ENCODE measurements around the gene CAPN12. TPM values are rescaled to one million over a fixed set of nuclear protein-coding genes. Genes with fewer than 3 reads are reported as not detected.

The CAPN12 gene
- total and polyA plus RNA-seq, 12 donors, result 0.39 to 23.1 (median 3.7) TPM; not detected in 1

DNA sequence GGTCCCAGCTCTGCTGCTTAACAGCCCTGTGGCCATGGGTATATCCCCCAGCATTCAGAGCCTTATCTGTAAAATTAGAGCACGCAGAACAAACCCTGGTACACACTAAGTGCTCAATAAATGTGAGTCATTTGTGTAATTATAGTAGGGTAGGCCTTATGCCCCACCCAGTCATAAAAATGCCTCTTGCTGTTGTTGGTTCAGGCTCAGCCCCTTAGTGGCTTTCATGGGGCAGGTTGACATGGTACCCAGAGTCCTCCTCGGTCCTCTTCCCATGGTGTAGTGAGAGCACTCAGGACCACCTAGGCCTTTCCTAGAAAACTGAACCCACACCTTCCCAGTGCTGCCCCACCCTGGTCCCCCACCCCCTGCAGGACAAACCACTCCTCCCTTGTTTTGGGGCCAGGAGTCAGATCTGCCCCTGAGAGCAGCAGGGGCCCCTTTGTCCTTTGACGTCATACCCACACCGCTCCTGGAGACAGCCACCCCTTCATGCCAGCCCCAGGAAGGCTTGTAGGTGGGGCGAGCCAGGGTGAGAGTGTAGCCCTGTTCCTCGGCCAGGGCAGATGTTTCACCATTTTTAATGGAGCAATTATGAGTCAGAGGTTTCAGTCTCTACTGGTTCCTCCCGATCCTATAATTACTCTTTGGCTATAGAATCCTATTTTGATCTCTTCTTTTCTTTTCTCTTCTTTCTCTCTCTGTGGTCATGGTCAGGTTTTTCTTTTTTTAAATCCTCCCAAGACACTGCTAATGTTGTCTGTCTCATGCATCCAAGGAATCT, 60.0 kb downstream of the CAPN12 start:
- Histone ChIP-seq H3K36me3 (replicated peaks in 1 of 2) (no peaks in the 10 kb centered on the region), H3K27ac (peak overlapping the region; percentile 86 to 97 (median 96)), H3K4me1 (replicated peaks in 1 of 2) (peaks cover 69 to 87% of the 10 kb centered on the region in 2 donors), H3K4me3 (no peak overlapping the region), H3K9me3 (replicated peaks in 1 of 3) (no peaks in the 10 kb centered on the region), H3K27me3 (no peaks in the 10 kb centered on the region)
- peak; percentile 75 to 93 (median 87) for DNase-seq
- peak in 1 of 2 donors; percentile 42 for TF ChIP-seq POLR2A (IDR thresholded peaks at IDR 0.05)
- TF ChIP-seq, protein P1, sequence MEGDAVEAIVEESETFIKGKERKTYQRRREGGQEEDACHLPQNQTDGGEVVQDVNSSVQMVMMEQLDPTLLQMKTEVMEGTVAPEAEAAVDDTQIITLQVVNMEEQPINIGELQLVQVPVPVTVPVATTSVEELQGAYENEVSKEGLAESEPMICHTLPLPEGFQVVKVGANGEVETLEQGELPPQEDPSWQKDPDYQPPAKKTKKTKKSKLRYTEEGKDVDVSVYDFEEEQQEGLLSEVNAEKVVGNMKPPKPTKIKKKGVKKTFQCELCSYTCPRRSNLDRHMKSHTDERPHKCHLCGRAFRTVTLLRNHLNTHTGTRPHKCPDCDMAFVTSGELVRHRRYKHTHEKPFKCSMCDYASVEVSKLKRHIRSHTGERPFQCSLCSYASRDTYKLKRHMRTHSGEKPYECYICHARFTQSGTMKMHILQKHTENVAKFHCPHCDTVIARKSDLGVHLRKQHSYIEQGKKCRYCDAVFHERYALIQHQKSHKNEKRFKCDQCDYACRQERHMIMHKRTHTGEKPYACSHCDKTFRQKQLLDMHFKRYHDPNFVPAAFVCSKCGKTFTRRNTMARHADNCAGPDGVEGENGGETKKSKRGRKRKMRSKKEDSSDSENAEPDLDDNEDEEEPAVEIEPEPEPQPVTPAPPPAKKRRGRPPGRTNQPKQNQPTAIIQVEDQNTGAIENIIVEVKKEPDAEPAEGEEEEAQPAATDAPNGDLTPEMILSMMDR (IDR thresholded peaks at IDR 0.05), result no peak
- intact Hi-C loops (cut with DNase I), result no loop called here
- 18 to 33% (median 29%) methylated on average over 6 to 7 of the region's 7 CpGs for WGBS, 4 donors

DNA sequence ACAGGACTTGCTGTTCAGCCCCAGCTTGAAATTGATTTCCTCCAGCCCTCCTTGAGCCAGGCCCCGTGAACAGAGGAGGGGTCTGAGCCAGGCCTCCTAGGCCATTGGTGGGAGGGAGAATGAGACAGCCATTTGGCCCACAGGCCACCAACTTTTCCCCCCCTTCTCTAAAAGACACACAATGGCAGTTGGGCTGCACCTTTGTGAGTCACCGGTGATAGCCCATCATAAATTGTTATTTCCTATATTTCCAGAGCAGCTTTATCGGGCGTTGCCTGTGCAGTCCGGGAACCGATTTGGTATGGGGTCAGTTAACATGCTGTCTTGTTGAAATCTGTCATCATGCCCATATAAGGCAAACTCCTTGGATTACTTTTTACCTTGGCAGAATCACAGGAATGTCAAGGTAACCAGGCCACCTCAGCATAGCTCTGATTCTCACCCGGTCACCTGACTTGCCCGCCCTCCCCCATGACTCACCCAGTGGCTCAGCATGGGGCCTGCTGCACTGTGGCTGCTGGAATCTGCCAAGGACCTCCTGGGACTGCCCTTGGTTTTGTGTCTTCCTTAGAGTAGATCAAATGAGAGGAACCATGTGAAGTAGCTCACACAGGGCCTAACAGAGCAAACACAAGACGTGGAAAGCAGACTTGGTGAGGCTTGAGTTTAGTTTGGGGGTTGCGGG, 60.7 kb downstream of the CAPN12 start:
- Histone ChIP-seq H3K4me1 (replicated peaks in 1 of 2) (peaks cover 65 to 80% of the 10 kb centered on the region in 2 donors), H3K36me3 (replicated peaks in 1 of 2) (no peaks in the 10 kb centered on the region), H3K9me3 (replicated peaks in 1 of 3) (no peaks in the 10 kb centered on the region), H3K27me3 (no peaks in the 10 kb centered on the region), H3K27ac (peak overlapping the region; percentile 86 to 97 (median 96)), H3K4me3 (no peak overlapping the region)
- 21 to 25% (median 23%) methylated on average over 9 to 10 of the region's 10 CpGs for WGBS, 4 donors
- TF ChIP-seq POLR2A (IDR thresholded peaks at IDR 0.05), result peak; percentile 20 to 80
- TF ChIP-seq, protein P1 (IDR thresholded peaks at IDR 0.05), result no peak
- intact Hi-C loops (cut with DNase I), result no loop called here
- peak; percentile 91 to 99 (median 97) for DNase-seq

DNA sequence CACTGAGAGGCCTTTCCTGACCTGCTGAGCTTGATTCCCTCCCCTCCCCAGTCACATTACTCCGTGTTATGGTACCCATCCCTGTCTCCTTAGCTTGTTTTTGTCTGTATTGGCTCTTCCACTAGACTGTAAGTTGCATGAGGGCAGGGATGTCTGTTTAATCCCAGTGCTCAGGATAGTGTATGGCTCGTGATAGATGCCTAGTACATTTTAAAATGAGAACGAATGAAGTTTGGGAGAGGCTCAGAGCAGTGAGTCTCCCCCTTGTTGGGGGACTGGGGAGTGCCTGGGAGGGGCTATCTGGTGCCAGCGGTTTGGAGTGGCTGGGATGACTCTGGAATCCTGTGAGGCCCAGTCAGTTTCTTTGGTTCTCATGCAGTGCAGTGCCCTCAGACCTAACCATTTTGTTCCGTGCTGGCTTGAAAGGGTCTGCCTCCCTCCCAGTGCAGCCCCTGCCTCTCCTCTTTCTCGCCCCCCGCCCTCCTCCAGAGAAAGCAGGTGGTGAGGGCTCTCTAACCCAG, 61.3 kb downstream of the CAPN12 start:
- intact Hi-C loops (cut with DNase I), result no loop called here
- TF ChIP-seq, protein P1 (IDR thresholded peaks at IDR 0.05), result no peak
- TF ChIP-seq POLR2A (IDR thresholded peaks at IDR 0.05), result no peak
- peak overlapping the region; percentile 86 to 97 (median 96) for H3K27ac ChIP-seq
- no peak for DNase-seq
- no peaks in the 10 kb centered on the region for H3K36me3 ChIP-seq (replicated peaks in 1 of 2)
- H3K9me3 ChIP-seq (replicated peaks in 1 of 3), result no peaks in the 10 kb centered on the region
- H3K4me3 ChIP-seq, result no peak overlapping the region
- H3K27me3 ChIP-seq, result no peaks in the 10 kb centered on the region
- WGBS, 4 donors, result 74 to 91% (median 75%) methylated on average over 4 to 7 of the region's 7 CpGs
- H3K4me1 ChIP-seq (replicated peaks in 1 of 2), result peaks cover 59 to 74% of the 10 kb centered on the region in 2 donors

DNA sequence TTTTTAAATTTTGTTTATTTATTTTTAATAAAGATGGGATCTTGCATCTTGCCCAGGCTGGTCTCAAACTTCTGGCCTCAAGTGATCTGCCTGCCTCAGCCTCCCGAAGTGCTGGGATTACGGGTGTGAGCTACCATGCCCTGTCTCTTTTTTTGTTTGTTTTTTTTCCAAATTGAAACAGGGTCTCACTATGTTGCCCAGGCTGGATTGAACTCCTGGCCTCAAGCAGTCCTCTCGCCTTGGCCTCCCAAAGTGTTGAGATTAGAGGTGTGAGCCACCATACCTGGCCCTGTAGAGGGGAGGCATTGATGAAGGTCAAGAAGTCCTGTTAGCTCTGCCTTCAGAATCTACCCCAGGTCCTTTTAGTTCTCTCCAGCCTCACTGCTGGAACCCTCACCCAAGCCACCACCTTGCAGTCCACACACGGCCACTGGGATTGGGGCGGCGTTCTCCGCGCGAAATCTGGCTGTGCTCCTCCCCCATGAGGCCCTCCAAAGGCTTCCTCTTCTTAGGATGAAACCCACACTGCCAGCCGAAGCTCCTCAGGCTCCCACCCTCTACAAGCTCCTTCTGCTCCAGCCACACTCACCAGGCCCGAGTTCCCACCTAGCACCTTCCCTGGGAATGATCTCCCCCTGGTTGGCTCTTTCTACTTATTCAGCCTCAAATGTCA, 61.9 kb downstream of the CAPN12 start:
- peaks cover 53 to 68% of the 10 kb centered on the region in 2 donors for H3K4me1 ChIP-seq (replicated peaks in 1 of 2)
- H3K36me3 ChIP-seq (replicated peaks in 1 of 2), result no peaks in the 10 kb centered on the region
- no peaks in the 10 kb centered on the region for H3K9me3 ChIP-seq (replicated peaks in 1 of 3)
- H3K27ac ChIP-seq, result peak overlapping the region; percentile 86 to 97 (median 96)
- intact Hi-C loops (cut with DNase I), result no loop called here
- no peak for TF ChIP-seq POLR2A (IDR thresholded peaks at IDR 0.05)
- TF ChIP-seq, protein P1 (IDR thresholded peaks at IDR 0.05), result no peak
- 84 to 94% (median 88%) methylated on average over 10 to 11 of the region's 11 CpGs for WGBS, 4 donors
- no peak for DNase-seq
- H3K4me3 ChIP-seq, result no peak overlapping the region
- no peaks in the 10 kb centered on the region for H3K27me3 ChIP-seq
